ENCODE measurements around the gene MAST3. TPM values are rescaled to one million over a fixed set of nuclear protein-coding genes. Genes with fewer than 3 reads are reported as not detected.
"Not testable (repeated sequence)": the region's sequence is repeated elsewhere in the genome, so short reads cannot be mapped to it uniquely, and the experiment has no call there.

MAST3 gene
- total RNA-seq, 2 experiments from 2014 or later: 14.8 to 31.4 TPM

DNA sequence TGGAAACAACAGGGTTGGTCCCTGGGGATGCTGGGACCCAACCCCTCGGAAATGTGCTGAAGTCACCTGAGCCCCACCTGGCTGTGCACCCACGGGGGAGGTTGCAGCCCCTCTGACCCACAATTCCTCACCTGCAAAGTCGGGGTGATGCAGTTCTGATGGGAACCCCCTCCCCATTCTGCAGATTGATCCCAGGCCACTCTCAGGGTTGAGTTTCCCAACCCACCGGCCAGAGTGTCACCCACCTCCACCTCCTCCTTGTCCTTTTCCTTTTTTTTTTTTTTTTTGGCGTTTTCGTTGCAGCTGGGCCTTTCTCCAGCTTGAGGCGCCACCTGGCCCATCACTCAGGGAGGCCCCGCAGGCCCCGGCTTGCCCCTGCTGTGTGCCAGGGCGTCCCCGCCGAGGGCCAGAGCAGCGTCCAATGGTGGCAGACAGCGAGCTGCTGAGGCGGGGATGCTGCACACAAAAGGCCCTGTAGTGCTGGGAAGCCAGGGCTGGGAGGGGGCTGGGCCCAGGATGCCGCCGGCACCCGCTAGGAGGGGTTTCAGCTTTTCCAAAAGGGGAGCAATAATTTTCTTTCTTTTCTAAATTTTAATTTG is 60.0 kb downstream of the MAST3 start:
- no peak for TF ChIP-seq EZH2phosphoT487 (IDR thresholded peaks at IDR 0.05; ENCODE audit: borderline replicate concordance, low read depth, low read length)
- TF ChIP-seq, protein P1, sequence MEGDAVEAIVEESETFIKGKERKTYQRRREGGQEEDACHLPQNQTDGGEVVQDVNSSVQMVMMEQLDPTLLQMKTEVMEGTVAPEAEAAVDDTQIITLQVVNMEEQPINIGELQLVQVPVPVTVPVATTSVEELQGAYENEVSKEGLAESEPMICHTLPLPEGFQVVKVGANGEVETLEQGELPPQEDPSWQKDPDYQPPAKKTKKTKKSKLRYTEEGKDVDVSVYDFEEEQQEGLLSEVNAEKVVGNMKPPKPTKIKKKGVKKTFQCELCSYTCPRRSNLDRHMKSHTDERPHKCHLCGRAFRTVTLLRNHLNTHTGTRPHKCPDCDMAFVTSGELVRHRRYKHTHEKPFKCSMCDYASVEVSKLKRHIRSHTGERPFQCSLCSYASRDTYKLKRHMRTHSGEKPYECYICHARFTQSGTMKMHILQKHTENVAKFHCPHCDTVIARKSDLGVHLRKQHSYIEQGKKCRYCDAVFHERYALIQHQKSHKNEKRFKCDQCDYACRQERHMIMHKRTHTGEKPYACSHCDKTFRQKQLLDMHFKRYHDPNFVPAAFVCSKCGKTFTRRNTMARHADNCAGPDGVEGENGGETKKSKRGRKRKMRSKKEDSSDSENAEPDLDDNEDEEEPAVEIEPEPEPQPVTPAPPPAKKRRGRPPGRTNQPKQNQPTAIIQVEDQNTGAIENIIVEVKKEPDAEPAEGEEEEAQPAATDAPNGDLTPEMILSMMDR (conservative IDR thresholded peaks at IDR 0.05; ENCODE audit: low read length): 0 out of 2 replicates have a peak, but pooled peaks have one; percentile 23
- Histone ChIP-seq H3K9me3 (ENCODE audit: low read length) (no peaks in the 10 kb centered on the region), H3K4me2 (ENCODE audit: low read length) (peak overlapping the region; percentile 48), H4K20me1 (ENCODE audit: insufficient read depth, low read length) (no peaks in the 10 kb centered on the region), H3K4me1 (ENCODE audit: insufficient read depth, low read length, poor library complexity, severe bottlenecking) (peaks cover 38% of the 10 kb centered on the region), H3K27ac (ENCODE audit: low read depth, low read length, poor library complexity, severe bottlenecking) (peak overlapping the region; percentile 19), H3K36me3 (ENCODE audit: insufficient read depth, low read length) (peaks cover 6% of the 10 kb centered on the region; the same call in 1 of the 2 replicates), H3K9me2 (ENCODE audit: insufficient read depth, low read length) (no peaks in the 10 kb centered on the region), H2AFZ (ENCODE audit: low read length) (no peak overlapping the region), H3K79me2 (ENCODE audit: insufficient read depth, low read depth, low read length) (peaks cover 3% of the 10 kb centered on the region; the same call in 1 of the 2 replicates), H3K4me3 (ENCODE audit: low read depth, low read length, poor library complexity, severe bottlenecking) (no peak overlapping the region)
- CTCF ChIA-PET (ENCODE audit: unreplicated experiment): no interaction called here
- DNase-seq (ENCODE audit: low spot score): peak; percentile 40
- POLR2A ChIA-PET: interaction anchor here (0.6 kb wide), 1 partner anchor 125 kb away, joined by 3 read pairs; no protein-coding TSS in a partner anchor
- intact Hi-C loops (cut with micrococcal nuclease; ENCODE audit: unreplicated experiment): no loop called here
- no TSS peak for BruUV-seq (replicated peaks)

DNA sequence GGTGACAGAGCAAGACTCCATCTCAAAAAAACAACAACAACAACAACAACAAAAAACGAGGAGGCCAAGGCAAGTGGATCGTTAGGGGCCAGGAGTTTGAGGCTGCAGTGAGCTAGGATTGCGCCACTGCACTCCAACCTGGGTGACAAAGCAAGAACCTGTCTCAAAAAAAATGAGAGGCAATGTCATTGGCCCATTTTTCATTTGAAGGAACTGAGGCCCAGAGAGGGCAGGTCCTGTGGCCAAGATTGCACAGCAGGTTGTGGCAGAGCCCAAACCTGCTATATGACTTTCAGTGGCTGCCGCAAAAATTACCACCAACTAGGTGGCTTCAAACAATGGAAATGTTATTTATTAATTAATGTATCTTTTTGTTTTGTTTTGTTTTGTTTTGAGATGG is 60.9 kb downstream of the MAST3 start:
- TF ChIP-seq, protein P1 (conservative IDR thresholded peaks at IDR 0.05; ENCODE audit: low read length): no peak
- TF ChIP-seq EZH2phosphoT487 (IDR thresholded peaks at IDR 0.05; ENCODE audit: borderline replicate concordance, low read depth, low read length): no peak
- POLR2A ChIA-PET: interaction anchor here (0.6 kb wide), 1 partner anchor 154 kb away, joined by 6 read pairs; no protein-coding TSS in a partner anchor

DNA sequence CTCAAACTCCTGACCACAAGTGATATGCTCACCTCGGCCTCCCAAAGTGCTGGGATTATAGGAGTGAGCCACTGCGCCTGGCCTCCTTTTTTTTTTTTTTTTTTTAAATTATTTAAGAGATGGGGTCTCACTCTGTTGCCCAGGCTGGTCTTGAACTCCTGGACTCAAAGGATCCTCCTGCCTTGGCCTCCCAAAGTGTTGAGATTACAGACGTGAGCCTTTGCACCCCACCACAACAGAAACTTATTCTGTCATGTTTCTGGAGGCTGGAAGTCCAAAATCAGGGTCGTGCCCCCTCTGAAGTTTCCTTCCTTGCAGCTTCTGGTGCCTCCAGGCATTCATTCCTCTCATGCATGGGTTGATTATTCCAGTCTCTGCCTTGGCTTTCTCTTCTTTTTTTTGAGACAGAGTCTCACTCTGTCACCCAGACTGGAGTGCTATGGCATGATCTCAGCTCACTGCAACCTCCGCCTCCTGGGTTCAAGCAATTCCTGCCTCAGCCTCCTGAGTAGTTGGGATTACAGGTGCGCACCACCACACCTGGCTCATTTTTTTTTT is 61.6 kb downstream of the MAST3 start:
- DNase-seq (ENCODE audit: low spot score); H4K20me1 ChIP-seq (ENCODE audit: insufficient read depth, low read length); H3K79me2 ChIP-seq (ENCODE audit: insufficient read depth, low read depth, low read length); H3K9me2 ChIP-seq (ENCODE audit: insufficient read depth, low read length); CTCF ChIA-PET (ENCODE audit: unreplicated experiment); H3K27ac ChIP-seq (ENCODE audit: low read depth, low read length, poor library complexity, severe bottlenecking); H2AFZ ChIP-seq (ENCODE audit: low read length); H3K9me3 ChIP-seq (ENCODE audit: low read length); POLR2A ChIA-PET; intact Hi-C loops (cut with micrococcal nuclease; ENCODE audit: unreplicated experiment); H3K4me3 ChIP-seq (ENCODE audit: low read depth, low read length, poor library complexity, severe bottlenecking); BruUV-seq (replicated peaks); H3K4me2 ChIP-seq (ENCODE audit: low read length): not testable (repeated sequence)
- Histone ChIP-seq H3K36me3 (ENCODE audit: insufficient read depth, low read length) (peaks cover 14% of the 10 kb centered on the region), H3K4me1 (ENCODE audit: insufficient read depth, low read length, poor library complexity, severe bottlenecking) (peaks cover 33% of the 10 kb centered on the region)

More for the DNA sequence above, 60.9 kb downstream of the MAST3 start:
- H4K20me1 ChIP-seq (ENCODE audit: insufficient read depth, low read length): no peaks in the 10 kb centered on the region
- peaks cover 38% of the 10 kb centered on the region for H3K4me1 ChIP-seq (ENCODE audit: insufficient read depth, low read length, poor library complexity, severe bottlenecking)
- H3K9me3 ChIP-seq (ENCODE audit: low read length): no peaks in the 10 kb centered on the region
- H3K79me2 ChIP-seq (ENCODE audit: insufficient read depth, low read depth, low read length): peaks cover 3% of the 10 kb centered on the region; the same call in 1 of the 2 replicates
- no TSS peak for BruUV-seq (replicated peaks)
- no peaks in the 10 kb centered on the region for H3K9me2 ChIP-seq (ENCODE audit: insufficient read depth, low read length)
- CTCF ChIA-PET (ENCODE audit: unreplicated experiment): no interaction called here
- no peak overlapping the region for H3K4me3 ChIP-seq (ENCODE audit: low read depth, low read length, poor library complexity, severe bottlenecking)
- DNase-seq (ENCODE audit: low spot score): no peak
- H3K36me3 ChIP-seq (ENCODE audit: insufficient read depth, low read length): peaks cover 14% of the 10 kb centered on the region
- H3K27ac ChIP-seq (ENCODE audit: low read depth, low read length, poor library complexity, severe bottlenecking): no peak overlapping the region
- no peak overlapping the region for H3K4me2 ChIP-seq (ENCODE audit: low read length)
- intact Hi-C loops (cut with micrococcal nuclease; ENCODE audit: unreplicated experiment): no loop called here
- H2AFZ ChIP-seq (ENCODE audit: low read length): no peak overlapping the region
